Measurements from ENCODE around the gene ANKRD1. TPM values are rescaled to one million over a fixed set of nuclear protein-coding genes. Genes with fewer than 3 reads are reported as not detected.
"Not testable (repeated sequence)": the region's sequence is repeated elsewhere in the genome, so short reads cannot be mapped to it uniquely, and the experiment has no call there.

Gene ANKRD1
- total RNA-seq, 1 experiment from 2014 or later: 0.65 TPM

DNA sequence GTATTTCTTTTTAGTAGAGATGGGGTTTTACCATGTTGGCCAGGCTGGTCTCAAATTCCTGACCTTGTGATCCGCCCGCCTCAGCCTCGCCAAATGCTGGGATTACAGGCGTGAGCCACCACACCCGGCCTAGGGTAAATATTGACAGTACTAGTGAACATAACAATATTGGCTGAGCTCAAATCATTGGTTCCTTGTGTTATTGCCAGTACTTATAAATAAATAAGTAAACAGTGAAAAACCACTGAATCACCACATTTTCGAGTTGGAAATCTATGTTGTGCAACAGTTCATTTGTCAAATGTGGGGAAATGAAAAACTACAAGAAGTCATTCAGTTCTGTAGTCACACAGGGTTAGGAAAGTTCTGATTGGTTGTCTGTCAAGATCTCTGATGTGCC, 33.3 kb downstream of the ANKRD1 start:
- TF ChIP-seq, protein P1, sequence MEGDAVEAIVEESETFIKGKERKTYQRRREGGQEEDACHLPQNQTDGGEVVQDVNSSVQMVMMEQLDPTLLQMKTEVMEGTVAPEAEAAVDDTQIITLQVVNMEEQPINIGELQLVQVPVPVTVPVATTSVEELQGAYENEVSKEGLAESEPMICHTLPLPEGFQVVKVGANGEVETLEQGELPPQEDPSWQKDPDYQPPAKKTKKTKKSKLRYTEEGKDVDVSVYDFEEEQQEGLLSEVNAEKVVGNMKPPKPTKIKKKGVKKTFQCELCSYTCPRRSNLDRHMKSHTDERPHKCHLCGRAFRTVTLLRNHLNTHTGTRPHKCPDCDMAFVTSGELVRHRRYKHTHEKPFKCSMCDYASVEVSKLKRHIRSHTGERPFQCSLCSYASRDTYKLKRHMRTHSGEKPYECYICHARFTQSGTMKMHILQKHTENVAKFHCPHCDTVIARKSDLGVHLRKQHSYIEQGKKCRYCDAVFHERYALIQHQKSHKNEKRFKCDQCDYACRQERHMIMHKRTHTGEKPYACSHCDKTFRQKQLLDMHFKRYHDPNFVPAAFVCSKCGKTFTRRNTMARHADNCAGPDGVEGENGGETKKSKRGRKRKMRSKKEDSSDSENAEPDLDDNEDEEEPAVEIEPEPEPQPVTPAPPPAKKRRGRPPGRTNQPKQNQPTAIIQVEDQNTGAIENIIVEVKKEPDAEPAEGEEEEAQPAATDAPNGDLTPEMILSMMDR (IDR thresholded peaks at IDR 0.05; ENCODE audit: unreplicated experiment): no peak
- no peaks in the 10 kb centered on the region for H3K9me3 Mint-ChIP-seq (ENCODE audit: unreplicated experiment)
- peak; percentile 13 for DNase-seq (ENCODE audit: unreplicated experiment)
- ChIA-PET CTCF (interaction anchor here (0.6 to 2.0 kb wide), 3 partner anchors 8 to 22 kb away, joined by 3 to 12 read pairs (median 4); no protein-coding TSS in a partner anchor), POLR2A (interaction anchor here (0.6 to 1.4 kb wide), 2 partner anchors 11 to 16 kb away, joined by 3 read pairs; partner anchors contain the start of gene RPP30)
- H3K27me3 Mint-ChIP-seq (ENCODE audit: insufficient read depth, unreplicated experiment): no peaks in the 10 kb centered on the region
- no peaks in the 10 kb centered on the region for H3K4me1 Mint-ChIP-seq (ENCODE audit: insufficient read depth, unreplicated experiment)
- no TSS peak for BruUV-seq (replicated peaks)
- no peak overlapping the region for H3K4me3 Mint-ChIP-seq (ENCODE audit: unreplicated experiment)
- no peak overlapping the region for H3K27ac Mint-ChIP-seq (ENCODE audit: low read depth, unreplicated experiment)
- intact Hi-C loops (cut with micrococcal nuclease): no loop called here
- peaks cover 92% of the 10 kb centered on the region for H3K36me3 Mint-ChIP-seq (ENCODE audit: insufficient read depth, unreplicated experiment)

DNA sequence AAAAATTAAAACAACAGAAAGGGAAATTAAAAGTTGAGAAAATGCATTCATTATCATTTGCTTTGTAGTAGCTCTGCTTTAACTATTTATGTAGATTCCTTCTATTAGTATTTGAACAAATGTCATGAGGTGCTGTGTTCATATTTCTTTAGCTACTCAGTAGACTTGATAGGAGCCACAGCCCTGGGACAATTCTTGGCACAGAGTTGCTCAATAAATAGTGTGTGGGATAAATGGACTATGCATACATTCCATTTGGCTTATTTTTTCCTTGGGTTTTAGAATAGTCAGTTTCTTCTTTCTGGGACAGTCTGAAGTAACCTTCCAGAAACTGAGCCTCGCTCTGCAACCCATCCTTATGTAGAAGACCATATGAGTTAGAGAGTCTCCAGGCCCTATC, 35.7 kb downstream of the ANKRD1 start:
- Mint-ChIP-seq H3K27ac (ENCODE audit: low read depth, unreplicated experiment) (peak overlapping the region; percentile 42), H3K27me3 (ENCODE audit: insufficient read depth, unreplicated experiment) (no peaks in the 10 kb centered on the region), H3K4me3 (ENCODE audit: unreplicated experiment) (no peak overlapping the region), H3K4me1 (ENCODE audit: insufficient read depth, unreplicated experiment) (no peaks in the 10 kb centered on the region), H3K9me3 (ENCODE audit: unreplicated experiment) (no peaks in the 10 kb centered on the region), H3K36me3 (ENCODE audit: insufficient read depth, unreplicated experiment) (peaks cover 81% of the 10 kb centered on the region)
- CTCF ChIA-PET: interaction anchor here (1.9 kb wide), 1 partner anchor 26 kb away, joined by 10 read pairs; no protein-coding TSS in a partner anchor
- TF ChIP-seq, protein P1 (IDR thresholded peaks at IDR 0.05; ENCODE audit: unreplicated experiment): no peak
- POLR2A ChIA-PET: no interaction called here
- intact Hi-C loops (cut with micrococcal nuclease): no loop called here
- no TSS peak for BruUV-seq (replicated peaks)
- DNase-seq (ENCODE audit: unreplicated experiment): peak; percentile 22

DNA sequence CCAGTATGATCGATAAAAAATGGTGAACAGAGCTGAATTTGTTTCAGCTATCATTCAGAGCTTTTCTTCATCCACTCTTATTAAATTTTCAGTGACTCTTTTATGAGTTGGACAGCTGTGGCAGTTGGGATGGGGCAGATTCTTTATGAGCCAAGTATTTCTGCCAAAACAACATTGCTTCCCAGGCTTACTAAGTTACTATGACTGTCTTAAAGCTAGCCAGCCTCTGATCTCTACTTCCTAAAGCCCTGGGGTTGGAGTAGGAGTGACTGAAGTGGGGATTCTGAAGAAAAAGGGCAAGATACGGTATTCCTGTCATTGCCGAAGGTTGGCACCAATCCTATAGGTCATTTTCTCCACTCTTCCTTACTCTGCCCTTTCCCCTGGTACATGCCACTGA, 36.5 kb downstream of the ANKRD1 start:
- no peak overlapping the region for H3K4me3 Mint-ChIP-seq (ENCODE audit: unreplicated experiment)
- no peaks in the 10 kb centered on the region for H3K9me3 Mint-ChIP-seq (ENCODE audit: unreplicated experiment)
- BruUV-seq (replicated peaks): no TSS peak
- no peaks in the 10 kb centered on the region for H3K4me1 Mint-ChIP-seq (ENCODE audit: insufficient read depth, unreplicated experiment)
- H3K27ac Mint-ChIP-seq (ENCODE audit: low read depth, unreplicated experiment): peak overlapping the region; percentile 42
- POLR2A ChIA-PET: interaction anchor here (0.5 to 1.6 kb wide), 2 partner anchors 9 to 11 kb away, joined by 3 to 9 read pairs; no protein-coding TSS in a partner anchor
- CTCF ChIA-PET: interaction anchor here (0.5 to 1.9 kb wide), 2 partner anchors 27 to 1453 kb away, joined by 3 to 10 read pairs; no protein-coding TSS in a partner anchor
- TF ChIP-seq, protein P1 (IDR thresholded peaks at IDR 0.05; ENCODE audit: unreplicated experiment): no peak
- H3K27me3 Mint-ChIP-seq (ENCODE audit: insufficient read depth, unreplicated experiment): no peaks in the 10 kb centered on the region
- intact Hi-C loops (cut with micrococcal nuclease): no loop called here
- peaks cover 73% of the 10 kb centered on the region for H3K36me3 Mint-ChIP-seq (ENCODE audit: insufficient read depth, unreplicated experiment)
- no peak for DNase-seq (ENCODE audit: unreplicated experiment)

DNA sequence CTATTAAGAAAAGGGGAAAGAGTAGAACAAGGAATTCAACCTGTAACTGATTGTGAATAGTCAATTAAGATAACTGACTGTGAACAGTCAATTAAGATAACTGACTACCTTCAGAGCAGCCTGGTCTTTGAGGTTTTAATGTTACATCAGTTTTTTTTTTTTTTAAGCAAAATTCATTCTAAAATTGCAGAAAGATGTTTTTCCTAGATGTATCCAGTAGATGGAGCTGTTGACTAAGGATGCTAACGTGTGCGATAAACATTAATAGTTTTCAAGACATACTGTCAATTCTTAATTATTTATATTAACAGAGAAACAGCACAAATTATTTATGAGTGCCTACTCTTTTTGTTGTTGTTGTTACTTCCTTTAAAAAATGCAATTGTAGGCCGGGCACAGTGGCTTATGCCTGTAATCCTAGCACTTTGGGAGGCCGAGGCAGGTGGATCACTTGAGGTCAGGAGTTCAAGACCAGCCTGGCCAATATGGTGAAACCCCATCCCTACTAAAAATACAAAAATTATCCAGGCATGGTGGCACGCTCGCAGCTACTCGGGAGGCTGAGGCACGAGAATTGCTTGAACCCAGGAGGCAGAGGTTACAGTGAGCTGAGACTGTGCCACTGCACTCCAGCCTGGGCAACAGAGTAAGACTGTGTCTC, 40.7 kb downstream of the ANKRD1 start:
- H3K4me3 Mint-ChIP-seq (ENCODE audit: unreplicated experiment); H3K27me3 Mint-ChIP-seq (ENCODE audit: insufficient read depth, unreplicated experiment); H3K27ac Mint-ChIP-seq (ENCODE audit: low read depth, unreplicated experiment); H3K4me1 Mint-ChIP-seq (ENCODE audit: insufficient read depth, unreplicated experiment); BruUV-seq (replicated peaks); H3K9me3 Mint-ChIP-seq (ENCODE audit: unreplicated experiment): not testable (repeated sequence)
- ChIA-PET POLR2A (interaction anchor here (0.9 kb wide), 2 partner anchors 21 to 508 kb away, joined by 3 read pairs; no protein-coding TSS in a partner anchor), CTCF (interaction anchor here (0.5 to 2.1 kb wide), 24 partner anchors 9 to 1465 kb away, joined by 3 to 12 read pairs (median 4); partner anchors contain the start of gene RPP30)
- intact Hi-C loops (cut with micrococcal nuclease): loop anchor here (1.0 kb wide), 1 partner anchor 371 kb away; no protein-coding TSS in a partner anchor
- TF ChIP-seq, protein P1 (IDR thresholded peaks at IDR 0.05; ENCODE audit: unreplicated experiment): peak; percentile 64
- H3K36me3 Mint-ChIP-seq (ENCODE audit: insufficient read depth, unreplicated experiment): peaks cover 63% of the 10 kb centered on the region
- peak; percentile 49 for DNase-seq (ENCODE audit: unreplicated experiment)

Measured in MCF 10A (cell line).